ENCODE measurements around the gene GIPC3.

The GIPC3 gene

DNA sequence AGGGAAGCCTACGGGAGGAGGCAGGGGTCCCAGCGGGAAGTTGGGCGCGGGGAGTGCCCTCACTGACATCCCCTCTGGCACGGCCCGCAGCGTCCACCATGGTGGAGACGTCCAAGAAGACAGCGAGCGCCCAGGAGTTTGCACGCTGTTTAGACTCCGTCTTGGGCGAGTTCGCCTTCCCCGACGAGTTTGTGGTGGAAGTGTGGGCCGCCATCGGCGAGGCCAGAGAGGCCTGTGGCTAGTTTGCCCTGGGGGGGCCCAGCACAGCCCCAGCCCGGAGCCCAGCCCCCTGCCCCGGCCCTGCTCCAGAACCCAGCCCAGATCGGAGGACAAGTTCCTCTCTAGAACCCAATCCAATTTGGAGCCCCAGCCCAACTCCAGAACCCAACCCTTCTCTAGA lies 4.7 kb downstream of the GIPC3 start:
- TF ChIP-seq NFIC (IDR thresholded peaks at IDR 0.05) (no peak), TAF1 (IDR thresholded peaks at IDR 0.05; ENCODE audit: low read depth) (no peak), EP300 (IDR thresholded peaks at IDR 0.05; ENCODE audit: borderline replicate concordance) (no peak), YY1 (IDR thresholded peaks at IDR 0.05; ENCODE audit: low read depth) (no peak), TCF12 (IDR thresholded peaks at IDR 0.05; ENCODE audit: low read depth) (no peak), CREB1 (IDR thresholded peaks at IDR 0.05; ENCODE audit: low read depth) (no peak)
- TF ChIP-seq, protein P1, sequence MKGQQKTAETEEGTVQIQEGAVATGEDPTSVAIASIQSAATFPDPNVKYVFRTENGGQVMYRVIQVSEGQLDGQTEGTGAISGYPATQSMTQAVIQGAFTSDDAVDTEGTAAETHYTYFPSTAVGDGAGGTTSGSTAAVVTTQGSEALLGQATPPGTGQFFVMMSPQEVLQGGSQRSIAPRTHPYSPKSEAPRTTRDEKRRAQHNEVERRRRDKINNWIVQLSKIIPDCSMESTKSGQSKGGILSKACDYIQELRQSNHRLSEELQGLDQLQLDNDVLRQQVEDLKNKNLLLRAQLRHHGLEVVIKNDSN (IDR thresholded peaks at IDR 0.05) = no peak

DNA sequence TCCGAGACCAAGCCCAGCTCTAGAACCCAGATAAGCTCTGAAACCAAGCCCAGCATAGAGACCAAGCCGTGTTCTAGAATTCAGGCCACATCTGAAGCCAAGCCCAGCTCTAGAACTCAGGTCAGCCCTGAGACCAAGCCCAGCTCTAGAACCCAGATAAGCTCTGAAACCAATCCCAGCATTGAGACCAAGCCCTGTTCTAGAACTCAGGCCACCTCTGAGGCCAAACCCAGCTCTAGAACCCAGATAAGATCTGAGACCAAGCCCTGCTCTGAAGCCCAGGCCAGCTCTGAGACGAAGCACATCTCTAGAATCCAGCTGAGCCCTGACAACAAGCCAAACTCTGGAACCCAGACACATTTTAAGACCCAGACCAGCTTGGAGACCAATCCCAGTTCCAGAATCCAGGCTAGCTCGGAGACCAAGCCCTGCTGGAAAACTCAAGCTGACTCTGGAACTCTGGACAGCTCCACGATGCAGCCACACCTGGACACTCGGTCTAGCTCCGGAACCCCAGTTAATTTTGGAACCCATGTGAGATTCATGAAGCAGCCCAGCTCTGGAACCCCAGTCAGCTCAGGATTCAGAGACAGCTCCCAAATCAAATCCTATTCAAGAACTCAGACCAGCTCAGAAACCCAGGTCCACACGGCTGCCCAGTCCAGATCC lies 5.8 kb downstream of the GIPC3 start:
- TF ChIP-seq, protein P2, sequence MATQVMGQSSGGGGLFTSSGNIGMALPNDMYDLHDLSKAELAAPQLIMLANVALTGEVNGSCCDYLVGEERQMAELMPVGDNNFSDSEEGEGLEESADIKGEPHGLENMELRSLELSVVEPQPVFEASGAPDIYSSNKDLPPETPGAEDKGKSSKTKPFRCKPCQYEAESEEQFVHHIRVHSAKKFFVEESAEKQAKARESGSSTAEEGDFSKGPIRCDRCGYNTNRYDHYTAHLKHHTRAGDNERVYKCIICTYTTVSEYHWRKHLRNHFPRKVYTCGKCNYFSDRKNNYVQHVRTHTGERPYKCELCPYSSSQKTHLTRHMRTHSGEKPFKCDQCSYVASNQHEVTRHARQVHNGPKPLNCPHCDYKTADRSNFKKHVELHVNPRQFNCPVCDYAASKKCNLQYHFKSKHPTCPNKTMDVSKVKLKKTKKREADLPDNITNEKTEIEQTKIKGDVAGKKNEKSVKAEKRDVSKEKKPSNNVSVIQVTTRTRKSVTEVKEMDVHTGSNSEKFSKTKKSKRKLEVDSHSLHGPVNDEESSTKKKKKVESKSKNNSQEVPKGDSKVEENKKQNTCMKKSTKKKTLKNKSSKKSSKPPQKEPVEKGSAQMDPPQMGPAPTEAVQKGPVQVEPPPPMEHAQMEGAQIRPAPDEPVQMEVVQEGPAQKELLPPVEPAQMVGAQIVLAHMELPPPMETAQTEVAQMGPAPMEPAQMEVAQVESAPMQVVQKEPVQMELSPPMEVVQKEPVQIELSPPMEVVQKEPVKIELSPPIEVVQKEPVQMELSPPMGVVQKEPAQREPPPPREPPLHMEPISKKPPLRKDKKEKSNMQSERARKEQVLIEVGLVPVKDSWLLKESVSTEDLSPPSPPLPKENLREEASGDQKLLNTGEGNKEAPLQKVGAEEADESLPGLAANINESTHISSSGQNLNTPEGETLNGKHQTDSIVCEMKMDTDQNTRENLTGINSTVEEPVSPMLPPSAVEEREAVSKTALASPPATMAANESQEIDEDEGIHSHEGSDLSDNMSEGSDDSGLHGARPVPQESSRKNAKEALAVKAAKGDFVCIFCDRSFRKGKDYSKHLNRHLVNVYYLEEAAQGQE (IDR thresholded peaks at IDR 0.05; ENCODE audit: low read depth) = peak; percentile 47; the same call in 1 of the 2 replicates
- TF ChIP-seq ZBTB7A (IDR thresholded peaks at IDR 0.05; ENCODE audit: low read depth) = no peak
- no peak for TF ChIP-seq MAX (IDR thresholded peaks at IDR 0.05)
- TF ChIP-seq FOXM1 (IDR thresholded peaks at IDR 0.05; ENCODE audit: borderline replicate concordance, low read depth) = no peak
- TF ChIP-seq, protein P1 (IDR thresholded peaks at IDR 0.05) = no peak
- TF ChIP-seq CREB1 (IDR thresholded peaks at IDR 0.05; ENCODE audit: low read depth) = no peak
- no peak for TF ChIP-seq EGR1 (IDR thresholded peaks at IDR 0.05)

GRCh38 chr19:3591876-3592613 lies 6.8 kb downstream of the GIPC3 start:
- TF ChIP-seq MAX (IDR thresholded peaks at IDR 0.05) (no peak), EP300 (IDR thresholded peaks at IDR 0.05; ENCODE audit: borderline replicate concordance) (no peak), CREB1 (IDR thresholded peaks at IDR 0.05; ENCODE audit: low read depth) (no peak), ZBTB7A (IDR thresholded peaks at IDR 0.05; ENCODE audit: low read depth) (no peak)
- TF ChIP-seq, protein P2 (IDR thresholded peaks at IDR 0.05; ENCODE audit: low read depth) = no peak
- TF ChIP-seq, protein P1 (IDR thresholded peaks at IDR 0.05) = no peak

DNA sequence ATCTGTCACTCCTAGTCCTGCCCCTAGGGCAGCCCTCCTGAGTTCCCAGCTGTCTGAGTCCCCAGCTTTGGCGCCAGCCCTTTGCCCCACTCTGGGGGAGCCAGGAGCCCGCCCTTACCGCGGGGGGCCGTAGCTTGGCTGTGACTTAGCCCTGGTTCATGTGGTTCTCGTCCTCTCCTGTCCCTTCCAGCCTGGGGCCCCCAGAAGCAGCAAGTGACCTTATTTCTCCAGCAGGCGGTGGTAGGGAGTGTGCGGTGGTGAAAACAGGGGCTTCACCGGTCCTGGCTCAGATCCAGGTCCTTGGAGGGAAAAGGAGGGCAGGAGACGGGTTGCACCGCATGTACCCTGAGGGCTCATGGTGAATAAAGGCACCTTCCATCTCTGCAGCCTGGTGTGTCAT lies 7.9 kb downstream of the GIPC3 start:
- TF ChIP-seq FOXM1 (IDR thresholded peaks at IDR 0.05; ENCODE audit: borderline replicate concordance, low read depth) (no peak), NFIC (IDR thresholded peaks at IDR 0.05) (no peak), TEAD4 (IDR thresholded peaks at IDR 0.05) (no peak), CEBPB (IDR thresholded peaks at IDR 0.05) (no peak), EP300 (IDR thresholded peaks at IDR 0.05; ENCODE audit: borderline replicate concordance) (no peak), TCF12 (IDR thresholded peaks at IDR 0.05; ENCODE audit: low read depth) (no peak), EGR1 (IDR thresholded peaks at IDR 0.05) (no peak), MAX (IDR thresholded peaks at IDR 0.05) (no peak), RAD21 (IDR thresholded peaks at IDR 0.05; ENCODE audit: low read depth) (no peak), ZBTB7A (IDR thresholded peaks at IDR 0.05; ENCODE audit: low read depth) (no peak), TAF1 (IDR thresholded peaks at IDR 0.05; ENCODE audit: low read depth) (no peak), YY1 (IDR thresholded peaks at IDR 0.05; ENCODE audit: low read depth) (no peak)
- TF ChIP-seq, protein P1 (IDR thresholded peaks at IDR 0.05) = no peak
- TF ChIP-seq, protein P2 (IDR thresholded peaks at IDR 0.05; ENCODE audit: low read depth) = no peak

Measured in Ishikawa (cell line).